Stimulated activated CD8-positive, alpha-beta memory T cell treated with anti-CD3 and anti-CD28 coated beads, Interleukin-4, amount 100 ng/mL, for 24 hours (primary cell): ENCODE data around the gene LMF1.
"Not testable (repeated sequence)": the region's sequence is repeated elsewhere in the genome, so short reads cannot be mapped to it uniquely, and the experiment has no call there.

Source experiments
- DNase-seq: peaks from one replicate; pipeline ENCODE4 v3.0.0-alpha.2; 2020; ENCODE audit warnings: low read depth

The LMF1 gene

DNA sequence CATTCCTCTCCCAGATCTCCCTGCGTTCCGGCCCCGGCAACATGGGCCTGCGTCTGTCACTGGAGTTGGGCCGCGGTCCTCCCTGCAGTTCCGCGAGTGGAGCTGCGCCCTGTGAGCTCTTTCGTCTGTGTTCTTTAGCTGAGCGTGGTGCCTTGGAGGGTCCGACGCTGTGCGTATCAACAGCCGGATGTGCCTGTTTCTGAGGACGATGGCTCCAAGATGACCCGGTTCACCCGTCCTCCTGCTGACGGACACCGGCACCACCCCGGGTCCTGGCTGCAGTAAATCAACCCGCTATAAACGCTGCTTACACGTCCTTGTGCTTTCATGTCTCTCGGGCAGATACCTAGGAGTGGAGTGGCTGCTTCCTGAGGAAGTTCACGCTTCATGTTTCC is 125.4 kb downstream of the LMF1 start:
- DNase-seq = no peak

DNA sequence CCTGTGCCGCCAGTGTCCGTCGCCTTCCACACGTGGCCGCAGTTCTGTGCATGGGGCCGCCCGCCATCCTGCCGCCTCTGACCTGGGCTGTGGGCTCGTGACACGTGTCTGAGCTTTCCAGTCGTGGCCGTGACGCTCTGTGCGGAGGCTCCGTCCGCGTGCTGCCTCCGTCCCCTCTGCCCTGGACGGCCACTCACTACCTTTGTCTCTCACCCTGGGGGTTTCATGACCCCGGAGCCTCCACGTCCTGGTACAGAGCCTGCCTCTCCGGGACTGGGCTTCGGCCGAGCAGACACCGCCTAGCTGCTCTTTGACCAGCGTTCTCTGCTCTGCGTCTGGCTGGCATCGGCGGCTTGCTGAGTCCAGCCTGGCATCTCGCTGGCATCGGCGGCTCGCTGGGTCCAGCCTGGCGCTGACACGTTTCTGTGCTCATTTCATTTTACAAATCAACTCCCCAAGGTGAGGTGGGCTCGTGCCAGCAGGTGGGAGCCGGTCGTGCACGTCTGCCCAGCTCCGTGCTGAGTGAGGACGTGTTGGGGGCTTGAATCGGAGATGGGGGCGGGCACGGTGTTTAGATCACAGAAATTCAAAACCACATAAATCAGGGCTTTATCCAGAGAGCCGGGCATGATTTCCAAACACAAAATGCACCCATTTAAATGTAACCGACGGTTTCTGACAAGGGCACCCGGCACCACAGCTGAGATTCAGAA is 126.0 kb downstream of the LMF1 start:
- no peak for DNase-seq

DNA sequence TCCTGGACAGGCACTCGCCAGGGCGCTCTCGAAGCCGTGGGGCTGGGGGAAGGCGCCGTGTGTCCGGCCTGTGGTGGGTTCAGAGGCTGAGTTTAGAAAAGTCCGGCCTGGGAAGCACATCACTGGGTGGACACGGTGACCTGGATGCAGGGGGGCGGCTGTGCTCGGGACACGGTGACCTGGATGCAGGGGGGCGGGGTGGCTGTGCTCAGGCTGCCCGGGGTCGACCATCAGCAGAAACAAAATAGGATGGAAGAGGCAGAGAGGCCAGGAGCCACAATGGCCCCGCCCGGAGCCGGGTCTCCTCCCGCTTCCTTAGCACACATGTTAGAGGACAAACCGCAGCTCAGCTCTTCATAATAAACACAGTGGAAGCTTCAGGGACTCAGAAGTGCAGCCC is 127.0 kb downstream of the LMF1 start:
- no peak for DNase-seq

DNA sequence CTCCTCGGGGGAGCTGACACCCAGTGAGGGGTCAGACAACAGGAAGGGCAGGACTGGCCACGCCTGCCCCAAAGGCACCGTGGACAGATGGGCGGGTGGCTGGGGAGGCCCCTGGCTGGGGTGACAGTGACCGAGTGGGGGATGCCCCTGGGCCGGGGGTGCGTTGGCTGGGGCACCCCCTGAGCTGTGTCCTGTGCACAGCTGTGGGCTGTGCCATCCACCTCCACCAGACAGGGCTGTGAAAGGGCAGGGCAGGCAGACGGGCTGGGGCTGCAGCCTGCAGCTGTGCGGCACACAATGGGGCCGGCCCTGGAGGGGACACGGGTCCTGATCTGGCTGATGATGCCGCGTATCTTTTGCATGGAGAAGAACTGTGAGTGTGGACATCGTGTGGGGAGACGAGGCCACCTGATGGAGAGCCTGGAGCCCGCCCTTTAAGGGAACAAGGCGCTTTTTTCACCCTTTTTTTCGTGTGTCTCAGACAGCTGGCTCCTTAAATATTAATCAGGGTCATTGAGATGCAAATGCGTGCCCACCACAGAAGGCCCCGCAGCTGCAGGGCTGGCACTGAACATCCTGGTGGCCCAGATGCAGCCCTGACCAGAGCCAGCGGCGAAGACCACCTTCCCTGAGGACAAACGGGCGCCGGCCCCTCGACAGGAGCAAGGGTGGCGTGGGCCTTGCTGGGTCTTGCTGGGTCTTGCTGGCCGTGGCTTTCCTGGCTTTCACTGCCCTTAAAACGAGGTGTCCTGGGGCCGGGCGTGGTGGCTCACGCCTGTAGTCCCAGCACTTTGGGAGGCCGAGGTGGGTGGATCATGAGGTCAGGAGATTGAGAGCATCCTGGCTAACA is 127.8 kb downstream of the LMF1 start:
- no peak for DNase-seq

DNA sequence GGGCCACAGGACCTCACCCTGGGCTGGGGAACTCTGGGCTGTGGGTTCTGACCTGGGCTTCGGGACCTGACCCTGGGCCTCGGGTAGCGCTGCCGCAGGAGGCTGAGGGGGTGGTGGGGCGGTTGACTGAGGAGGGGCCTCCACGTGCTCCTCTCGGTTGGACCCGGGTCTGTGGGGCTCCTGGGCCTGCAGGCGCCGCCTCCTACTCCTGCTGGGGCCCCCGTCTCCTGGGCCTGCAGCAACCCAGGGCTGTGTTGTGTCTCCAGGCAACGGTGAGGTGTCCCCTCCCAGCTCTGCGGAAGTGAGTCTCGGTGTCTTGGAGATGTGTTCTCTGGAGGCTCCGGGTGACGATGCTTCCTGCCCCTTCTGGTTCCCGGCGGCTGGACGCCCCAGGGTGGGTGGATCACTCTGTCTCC is 128.7 kb downstream of the LMF1 start:
- DNase-seq = no peak

DNA sequence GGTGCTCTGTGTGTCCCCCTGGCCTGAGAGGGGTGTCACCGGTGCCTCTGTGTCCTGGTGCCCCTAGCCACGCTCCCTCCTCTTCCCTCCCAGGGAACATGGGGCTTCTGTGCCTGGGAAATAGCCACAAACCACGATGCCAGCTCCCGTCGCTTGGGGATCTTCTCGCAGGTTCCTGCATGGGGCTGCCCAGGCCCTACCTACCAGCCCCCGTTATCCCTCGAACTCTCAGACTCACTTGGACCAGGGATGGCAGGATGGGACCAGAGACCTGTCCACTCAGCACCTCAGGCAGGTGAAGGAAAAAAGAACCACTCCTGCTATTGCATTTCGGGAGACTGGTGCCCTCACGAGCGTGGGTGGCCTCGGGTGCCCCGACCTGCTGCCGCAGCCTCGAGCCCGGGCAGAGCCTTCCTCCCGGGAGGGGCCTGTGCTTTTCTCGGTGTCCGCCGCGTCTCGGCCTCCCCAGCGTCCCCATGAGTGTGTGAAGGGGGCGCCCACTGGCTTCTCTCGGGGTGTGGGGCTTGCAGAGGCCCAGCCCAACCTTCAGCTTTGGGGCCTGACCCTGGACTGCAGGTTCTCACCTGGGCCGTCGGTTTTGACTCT is 129.2 kb downstream of the LMF1 start:
- DNase-seq = no peak

DNA sequence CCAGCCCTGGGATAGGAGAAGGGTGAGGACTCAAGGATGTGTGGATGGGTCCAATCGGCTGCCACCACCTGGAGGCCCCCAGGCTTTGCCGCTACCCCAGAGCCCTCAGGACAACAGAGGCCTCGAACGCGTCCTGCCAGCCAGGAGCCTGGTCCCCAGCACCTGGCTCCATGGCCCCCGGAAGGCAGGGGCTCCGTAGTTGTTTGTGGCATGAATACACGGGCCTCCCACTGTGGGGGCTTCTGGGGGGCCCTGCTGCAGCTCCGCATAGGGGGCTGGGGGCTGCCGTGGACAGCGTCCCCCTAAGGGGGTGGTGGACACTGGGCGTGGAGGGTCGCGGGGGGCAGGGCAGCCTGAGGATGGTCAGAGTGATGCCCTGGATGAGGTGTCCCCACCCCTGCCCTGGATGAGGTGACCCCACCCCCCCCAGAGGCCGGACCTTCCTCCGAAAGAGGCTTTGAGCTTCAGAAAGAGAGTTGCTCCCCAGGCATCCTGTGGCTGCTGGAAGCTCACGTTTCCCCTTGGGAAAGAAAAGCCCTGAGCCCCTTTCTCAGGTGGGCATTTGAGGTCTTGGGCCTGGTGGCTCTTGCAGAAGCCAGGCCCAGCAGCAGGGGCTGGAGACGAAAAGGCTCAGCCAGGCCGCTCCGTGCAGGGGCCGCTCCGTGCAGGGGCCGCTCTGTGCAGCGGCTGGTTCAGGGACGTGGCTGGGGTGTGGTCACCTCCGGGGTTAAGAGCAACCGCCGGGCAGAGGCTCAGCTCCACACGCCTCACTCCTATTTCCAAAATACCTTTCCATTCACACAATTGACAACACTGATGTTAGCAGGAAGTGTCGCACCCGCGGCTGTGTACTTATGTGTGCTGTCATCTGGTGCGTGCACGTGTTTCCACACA is 130.0 kb downstream of the LMF1 start:
- no peak for DNase-seq

DNA sequence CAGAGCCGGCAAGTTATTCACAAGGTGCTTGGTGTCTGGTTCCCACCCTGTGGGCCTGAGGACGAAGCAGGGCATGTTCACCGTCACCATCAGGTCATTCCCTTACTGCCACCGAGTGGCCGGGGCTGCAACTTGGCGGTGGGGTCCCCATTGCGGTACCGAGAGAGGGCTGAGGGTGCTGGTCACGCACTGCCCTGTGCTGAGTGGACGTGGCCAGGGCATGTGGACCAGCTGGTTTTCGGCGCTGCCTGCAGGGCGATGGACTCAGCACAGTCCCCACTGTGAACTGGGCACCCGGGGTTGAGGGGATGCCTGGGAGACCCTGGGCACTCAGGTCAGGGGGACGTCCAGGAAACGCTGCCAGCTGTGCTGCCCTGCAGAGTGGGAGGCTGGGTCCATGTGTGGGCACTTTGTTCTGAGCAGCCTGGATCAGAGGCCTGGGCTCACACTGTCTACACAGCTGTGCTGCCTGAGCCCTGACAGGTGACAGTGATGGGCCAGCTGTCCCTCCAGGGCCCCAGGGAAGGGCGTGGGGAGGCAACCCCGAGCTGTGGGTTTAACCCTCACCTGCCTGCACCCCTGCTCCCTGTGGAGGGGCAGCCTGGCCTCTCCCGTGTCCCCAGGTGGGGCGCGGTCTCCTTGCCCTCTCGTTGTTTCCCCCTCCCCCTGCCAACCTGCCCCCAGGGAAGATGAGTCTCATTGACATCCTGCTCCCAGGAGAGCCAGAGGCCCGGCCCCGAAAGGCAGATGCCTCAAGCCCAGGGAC is 131.0 kb downstream of the LMF1 start:
- DNase-seq = no peak

DNA sequence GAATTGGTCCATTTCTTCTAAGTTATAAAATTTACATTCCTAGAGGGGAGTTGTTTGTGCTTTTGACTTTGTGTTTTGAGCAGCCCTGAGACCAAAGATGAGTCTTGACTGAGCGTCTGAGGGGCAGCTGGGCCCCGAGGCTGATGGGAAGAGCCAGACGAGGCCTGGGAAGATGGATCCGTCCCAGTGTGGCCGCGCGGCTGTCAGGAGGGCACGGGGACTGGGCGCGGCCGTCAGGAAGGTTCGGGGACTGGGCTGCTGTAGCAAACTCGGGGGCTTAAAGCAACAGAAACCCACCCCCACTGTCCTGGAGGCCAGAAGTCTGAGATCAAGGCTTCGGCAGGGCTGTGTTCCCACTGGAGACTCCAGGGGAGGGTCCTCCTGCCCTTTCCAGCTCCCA is 132.0 kb downstream of the LMF1 start:
- DNase-seq = no peak

DNA sequence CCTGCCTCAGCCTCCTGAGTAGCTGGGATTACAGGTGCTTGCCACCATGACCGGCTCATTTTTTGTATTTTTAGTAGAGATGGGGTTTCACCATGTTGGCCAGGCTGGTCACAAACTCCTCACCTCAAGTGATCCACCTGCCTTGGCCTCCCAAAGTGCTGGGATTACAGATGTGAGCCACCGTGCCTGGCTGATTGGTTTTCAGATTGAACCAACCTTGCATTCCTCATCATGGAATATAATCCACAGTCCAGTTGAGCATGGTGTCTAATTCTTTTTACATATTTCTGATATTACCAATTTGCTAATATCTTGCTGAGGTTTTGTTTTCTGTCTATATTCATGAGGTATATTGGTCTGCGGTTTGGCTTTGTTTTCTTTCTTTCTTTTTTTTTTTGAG is 134.0 kb downstream of the LMF1 start:
- DNase-seq = not testable (repeated sequence)

DNA sequence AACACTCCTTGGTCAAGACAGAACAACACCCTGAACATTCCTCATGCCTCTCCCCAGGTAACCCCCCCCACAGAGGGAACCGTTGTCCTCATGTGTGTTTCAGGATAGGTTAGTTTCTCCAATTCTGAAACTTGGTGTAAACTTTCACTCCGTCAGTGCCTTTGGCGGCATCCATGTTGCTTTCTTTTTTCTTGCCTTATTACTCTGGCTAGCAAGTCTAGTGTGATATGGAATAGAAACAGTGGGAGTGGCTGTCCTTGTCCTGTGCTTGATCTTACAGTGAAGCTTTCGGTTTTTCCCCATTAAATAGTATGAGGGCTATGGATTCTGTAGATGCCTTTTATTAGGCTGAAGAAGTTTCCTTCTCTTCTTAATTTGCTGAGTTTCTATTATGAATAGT is 134.6 kb downstream of the LMF1 start:
- DNase-seq = no peak

DNA sequence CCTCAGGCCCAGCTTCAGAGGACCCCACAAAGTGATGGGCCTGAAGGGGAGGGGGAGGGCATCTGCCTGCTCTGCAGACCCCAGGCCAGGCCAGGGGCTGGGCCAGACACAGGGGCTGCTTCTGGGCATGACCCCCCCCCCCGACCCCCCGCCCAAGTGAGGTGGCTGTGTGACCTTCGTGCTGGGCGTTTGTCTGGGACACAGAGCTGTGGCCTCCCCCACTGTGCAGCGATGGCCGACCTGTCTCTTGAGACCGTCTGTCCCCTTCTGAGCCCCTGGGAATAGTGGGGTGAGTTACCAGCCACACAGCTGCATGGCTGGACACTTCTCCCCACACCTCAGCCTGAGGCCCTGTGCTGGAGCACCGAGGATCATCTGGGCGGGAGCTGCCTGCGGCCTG is 135.4 kb downstream of the LMF1 start:
- DNase-seq = no peak

DNA sequence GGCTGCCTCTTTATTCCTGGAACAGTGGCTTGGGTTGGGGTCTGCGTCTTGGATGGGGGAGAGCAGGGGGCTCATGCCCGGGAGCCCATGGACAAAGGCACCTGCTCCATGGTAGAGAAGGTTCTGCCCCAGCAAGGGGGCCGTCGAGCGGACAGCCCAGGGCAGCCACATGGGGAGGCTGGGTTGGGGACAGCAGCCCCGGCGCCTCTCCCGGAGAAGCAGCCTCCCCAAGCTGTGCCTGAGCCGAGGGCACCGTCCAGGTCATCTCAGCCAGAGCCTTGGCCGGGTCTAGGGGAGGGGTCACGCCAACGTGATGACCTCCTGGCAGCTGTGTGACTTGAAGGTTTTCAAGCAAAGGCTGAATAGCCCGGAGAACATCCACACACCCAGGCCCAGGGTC is 137.4 kb downstream of the LMF1 start:
- no peak for DNase-seq

DNA sequence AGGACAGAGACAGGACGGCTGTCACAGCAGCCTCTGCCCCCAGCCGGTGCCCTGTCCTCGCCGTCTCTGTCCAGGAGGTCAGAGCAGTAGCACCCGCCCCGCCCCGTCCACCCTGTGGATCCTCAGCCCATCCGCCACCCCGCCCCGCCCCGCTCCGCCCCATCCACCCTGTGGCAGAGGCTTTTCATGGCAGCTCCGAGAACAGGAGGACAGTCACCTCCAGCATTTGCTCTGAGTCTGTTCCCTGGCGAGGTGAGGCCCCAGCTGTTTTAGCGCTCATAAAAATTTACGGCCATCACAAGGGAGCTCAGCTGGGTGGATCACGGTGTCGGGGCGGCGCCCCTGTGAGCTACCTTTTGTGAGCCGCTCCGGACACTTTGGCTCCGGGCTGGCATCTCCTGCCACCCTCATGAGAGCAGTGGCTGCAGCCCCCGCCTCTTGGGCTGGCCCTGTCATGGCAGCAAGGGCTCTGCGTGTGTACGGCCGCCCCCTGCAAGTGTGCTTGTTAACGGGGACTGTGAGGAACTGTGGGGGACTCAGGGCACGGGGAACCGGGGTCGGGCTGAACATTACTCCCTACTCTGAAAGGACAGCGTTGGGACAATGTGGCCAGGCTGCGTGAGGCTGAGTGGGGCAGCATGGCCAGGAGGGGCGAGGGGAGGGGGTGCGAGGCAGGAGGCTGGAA is 138.0 kb downstream of the LMF1 start:
- DNase-seq = no peak

DNA sequence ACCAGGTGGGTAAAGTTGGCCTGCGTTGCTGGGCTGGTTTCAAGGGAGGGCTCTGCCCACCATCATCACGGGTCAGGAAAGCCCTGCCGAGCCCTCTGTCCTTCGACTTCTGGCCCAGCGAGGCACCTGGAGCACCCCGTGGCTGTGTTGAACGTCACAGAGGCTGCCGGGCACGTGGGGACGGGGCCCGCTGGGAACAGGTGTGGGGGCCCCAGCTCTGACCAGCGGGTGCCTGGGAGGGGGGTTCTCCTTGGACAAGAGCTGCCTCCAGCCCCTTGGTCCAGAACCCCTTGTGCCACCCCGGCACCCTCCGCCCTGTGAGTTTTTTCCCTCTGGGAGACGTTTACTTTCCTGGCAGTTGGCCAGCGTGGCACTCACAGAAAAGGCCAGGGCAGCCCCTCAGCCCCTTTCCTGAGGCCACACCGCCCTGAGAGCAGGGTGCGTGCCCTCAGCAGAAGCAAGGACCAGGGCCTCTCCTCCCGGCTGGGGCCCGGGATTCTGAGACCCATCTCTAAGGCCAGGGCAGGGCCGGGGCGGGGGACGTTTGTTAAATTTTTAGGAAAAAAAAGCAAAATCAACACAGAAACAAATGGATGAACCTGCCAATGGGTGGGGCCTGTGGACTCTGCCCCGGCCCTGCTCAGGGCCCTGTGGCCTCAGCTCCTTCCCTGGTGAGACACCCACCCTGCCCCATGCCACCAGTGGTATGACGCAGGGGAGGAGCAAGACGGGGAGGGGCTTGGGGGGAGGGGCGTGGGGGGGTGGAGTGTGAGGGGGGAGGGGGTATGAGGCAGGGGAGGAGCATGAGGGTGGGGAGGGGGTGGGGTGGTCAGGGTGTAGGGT is 139.0 kb downstream of the LMF1 start:
- no peak for DNase-seq

DNA sequence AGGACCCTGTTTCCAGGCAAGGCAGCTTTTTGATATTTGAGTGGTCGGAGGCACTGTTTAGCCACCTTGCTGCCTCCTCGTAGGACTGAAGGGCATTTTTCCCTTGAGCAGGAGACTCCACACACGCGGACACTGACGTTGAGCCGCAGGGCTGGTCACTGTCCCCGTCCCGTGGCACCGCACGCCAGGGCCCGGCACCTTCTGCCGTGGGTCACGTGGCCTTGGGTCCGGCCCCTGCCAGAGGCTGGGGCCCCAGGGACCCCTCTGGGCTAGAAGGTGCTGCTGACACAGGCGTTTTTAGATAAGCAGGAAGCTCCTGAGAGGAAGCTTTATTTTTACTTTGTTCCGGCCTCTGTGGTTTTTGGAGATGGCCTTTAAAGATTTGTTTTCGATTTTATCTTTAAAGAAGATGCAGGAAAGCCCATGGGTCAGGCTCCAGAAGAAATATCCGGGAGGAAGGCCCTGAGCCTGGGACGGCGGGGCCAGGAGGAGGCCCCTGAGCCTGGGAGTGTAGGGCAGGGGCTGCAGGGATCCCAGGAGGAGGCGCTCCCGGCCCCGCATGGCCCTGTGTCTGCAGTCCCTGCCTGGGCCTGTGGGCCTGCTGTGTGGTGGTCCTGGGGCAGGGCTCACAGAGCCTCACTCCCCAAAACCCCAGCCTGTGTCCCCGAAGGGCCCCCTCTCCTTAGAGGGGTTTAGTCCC is 139.8 kb downstream of the LMF1 start:
- no peak for DNase-seq

DNA sequence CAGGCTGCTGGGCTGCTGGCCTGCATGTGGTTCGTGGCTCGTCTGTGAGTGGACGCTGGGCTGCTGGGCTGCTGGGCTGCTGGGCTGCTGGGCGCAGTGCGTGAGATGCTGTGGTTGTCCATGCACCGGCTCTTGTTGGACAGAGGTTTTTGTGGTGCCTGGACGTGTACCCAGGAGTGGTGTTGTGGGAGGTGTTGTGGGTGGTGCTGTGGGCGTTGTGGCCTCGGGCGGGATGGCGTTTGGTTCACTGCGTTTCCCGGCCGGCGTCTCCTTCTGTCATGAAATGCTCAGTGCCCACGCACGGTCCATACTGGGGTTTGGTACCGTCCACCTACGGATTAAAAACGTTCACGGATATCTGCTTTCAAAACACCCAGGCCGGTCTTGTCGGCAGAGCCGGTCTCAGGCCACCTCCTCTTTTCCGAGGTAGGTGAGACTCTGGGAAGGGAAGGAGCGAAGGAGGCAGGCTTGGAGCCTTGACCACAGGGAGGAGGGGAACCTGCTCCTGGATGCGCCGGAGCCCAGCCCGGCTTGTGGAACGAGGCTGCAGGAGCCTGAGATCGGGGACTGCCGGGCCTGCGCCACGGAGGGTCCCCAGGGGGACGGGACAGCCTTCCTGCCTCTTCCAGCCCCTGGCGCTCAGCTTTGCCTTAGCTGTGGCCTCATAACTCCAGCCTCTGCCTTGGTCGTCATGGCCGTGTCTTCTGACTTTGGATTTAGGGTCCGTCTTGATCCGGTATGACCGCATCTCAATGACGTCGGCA is 140.5 kb downstream of the LMF1 start:
- no peak for DNase-seq

DNA sequence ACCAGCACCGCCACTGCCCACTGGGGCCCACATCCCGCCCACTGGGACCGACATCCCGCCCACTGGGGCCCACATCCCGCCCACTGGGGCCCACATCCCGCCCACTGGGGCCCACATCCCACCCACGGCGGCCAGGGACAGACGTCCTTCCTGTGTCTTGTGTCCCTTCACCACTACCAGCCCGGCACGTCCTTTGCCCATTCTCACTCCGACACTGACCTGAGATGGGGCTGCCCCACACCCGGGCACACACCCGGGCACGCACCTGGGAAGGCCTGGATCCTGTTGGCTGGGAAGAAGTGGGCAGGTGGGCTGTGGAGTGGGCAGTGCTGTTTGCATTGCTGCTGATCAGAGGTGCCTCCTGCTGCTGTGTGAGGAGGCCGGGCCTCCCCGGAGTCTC is 141.9 kb downstream of the LMF1 start:
- no peak for DNase-seq

DNA sequence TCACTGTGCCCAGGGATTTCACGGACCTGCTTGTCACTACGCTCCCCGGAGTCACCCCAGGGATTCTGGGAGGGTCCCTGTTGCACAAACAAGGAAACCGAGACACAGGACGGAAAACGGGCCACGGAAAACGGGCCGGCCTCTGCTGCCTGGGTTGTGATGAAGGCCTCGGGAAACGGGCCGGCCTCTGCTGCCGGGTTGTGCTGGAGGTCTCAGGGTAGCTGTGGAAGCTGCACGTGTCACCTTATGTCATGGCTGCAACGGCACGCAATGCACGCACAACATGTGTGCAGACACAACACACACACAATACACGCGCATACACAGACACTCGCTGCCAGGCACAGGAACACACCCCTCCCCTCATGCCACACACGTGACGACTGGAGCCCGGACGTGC is 143.3 kb downstream of the LMF1 start:
- no peak for DNase-seq
